RCC 7860 (cell line): Measurements from ENCODE around the gene VAMP4.
"Not testable (repeated sequence)": the region's sequence is repeated elsewhere in the genome, so short reads cannot be mapped to it uniquely, and the experiment has no call there.

Experiments used
- DNase-seq: peaks from one replicate; pipeline ENCODE4 v3.0.0-alpha.2; 2015; ENCODE audit warnings: low spot score
- FAIRE-seq: peaks from 2 replicates; lab custom pipeline; 2012; peaks lifted over from hg19 to GRCh38; lab: Jason Lieb, UNC

Gene VAMP4

DNA sequence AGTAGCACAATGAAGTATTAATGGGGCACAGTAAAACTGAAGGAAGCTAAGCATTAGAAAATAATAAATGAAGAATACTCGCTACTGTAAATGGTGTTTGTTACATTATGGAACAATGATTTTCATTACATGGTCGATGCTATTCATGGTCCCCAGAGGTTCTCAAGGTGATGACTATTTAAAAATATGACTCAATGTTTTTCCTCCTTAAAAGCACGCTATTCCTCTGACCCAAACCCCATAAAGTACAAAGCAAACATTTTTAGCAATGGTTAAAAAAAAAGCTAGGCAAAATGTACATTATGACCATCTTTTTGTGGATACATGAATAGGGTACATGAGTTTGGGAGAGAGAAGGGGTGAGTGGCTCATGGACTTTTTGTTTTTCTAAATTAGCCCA is 34.3 kb downstream of the VAMP4 start:
- no peak for FAIRE-seq
- no peak for DNase-seq

DNA sequence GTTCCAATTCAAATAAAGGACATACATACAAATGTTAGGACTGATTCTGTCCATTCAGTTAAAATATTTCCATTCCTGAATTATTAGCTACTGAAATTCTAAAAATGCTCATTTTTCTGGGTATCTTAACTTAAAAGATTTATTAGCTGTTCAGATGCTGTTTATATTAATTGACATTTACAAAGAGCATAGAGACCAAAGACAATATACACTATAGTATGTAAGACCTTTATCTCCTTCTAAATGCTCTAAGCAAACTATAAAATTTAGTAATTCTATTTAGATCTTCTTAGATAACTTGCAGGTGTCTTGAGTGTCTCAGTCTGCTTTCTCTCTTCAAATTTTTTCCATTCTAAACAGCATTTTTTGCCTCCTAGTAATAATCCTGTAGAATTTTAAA is 39.3 kb downstream of the VAMP4 start:
- no peak for DNase-seq
- FAIRE-seq = no peak

DNA sequence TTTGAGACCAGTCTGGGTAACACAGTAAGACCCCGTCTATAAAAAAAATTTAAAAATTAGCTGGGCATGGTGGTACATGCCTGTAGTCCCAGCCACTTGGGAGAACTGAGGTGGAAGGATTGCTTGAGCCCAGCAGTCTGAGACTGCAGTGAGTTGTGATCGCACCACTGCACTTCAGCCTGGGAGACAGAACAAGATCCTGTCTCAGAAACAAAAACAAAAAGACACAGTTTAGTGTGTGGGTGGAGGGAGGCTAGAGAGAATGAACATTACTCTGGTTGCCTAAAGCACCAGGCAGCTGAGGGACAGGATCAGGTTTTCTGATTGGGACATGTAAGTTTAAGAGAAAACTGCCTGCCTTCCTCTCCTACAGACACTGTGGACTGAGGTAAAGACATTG is 42.3 kb downstream of the VAMP4 start:
- FAIRE-seq (no peak), DNase-seq (no peak)

DNA sequence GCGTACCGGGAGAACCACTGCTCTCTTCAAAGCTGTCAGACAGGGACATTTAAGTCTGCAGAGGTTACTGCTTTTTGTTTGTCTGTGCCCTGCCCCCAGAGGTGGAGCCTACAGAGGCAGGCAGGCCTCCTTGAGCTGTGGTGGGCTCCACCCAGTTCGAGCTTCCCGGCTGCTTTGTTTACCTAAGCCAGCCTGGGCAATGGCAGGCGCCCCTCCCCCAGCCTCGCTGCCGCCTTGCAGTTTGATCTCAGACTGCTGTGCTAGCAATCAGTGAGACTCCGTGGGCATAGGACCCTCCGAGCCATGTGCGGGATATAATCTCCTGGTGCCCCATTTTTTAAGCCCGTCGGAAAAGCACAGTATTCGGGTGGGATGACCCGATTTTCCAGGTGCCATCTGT is 46.1 kb downstream of the VAMP4 start:
- DNase-seq, FAIRE-seq: not testable (repeated sequence)

DNA sequence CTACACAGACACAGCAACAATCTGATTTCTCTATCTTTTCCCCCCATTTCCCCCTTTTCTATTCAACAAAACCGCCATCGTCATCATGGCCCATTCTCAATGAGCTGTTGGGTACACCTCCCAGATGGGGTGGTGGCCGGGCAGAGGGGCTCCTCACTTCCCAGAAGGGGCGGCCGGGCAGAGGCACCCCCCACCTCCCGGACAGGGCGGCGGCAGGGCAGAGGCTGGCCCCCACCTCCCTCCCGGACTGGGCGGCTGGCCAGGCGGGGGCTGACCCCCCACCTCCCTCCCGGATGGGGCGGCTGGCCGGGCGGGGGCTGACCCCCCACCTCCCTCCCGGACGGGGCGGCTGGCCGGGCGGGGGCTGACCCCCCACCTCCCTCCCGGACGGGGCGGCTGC is 48.3 kb downstream of the VAMP4 start:
- not testable (repeated sequence) for FAIRE-seq, DNase-seq

DNA sequence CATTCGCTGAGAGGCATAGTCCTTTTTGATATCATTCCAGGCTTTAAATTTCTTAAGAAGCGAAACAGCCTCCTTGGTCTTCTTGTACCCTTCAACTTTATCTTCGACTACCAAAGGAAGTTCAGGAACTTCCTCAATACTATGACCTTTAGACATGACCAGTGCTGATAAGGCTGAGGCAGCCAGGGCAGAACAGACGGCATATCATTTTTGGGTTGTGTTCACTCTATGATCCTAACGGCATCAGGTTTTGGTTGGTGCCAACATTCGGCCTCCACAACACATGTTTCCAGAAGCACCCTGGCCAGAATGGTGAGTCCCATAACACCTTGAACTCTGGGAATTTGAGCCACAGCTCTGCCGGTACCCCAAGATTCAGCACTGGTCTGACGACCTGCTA is 58.0 kb downstream of the VAMP4 start:
- DNase-seq (no peak), FAIRE-seq (no peak)

DNA sequence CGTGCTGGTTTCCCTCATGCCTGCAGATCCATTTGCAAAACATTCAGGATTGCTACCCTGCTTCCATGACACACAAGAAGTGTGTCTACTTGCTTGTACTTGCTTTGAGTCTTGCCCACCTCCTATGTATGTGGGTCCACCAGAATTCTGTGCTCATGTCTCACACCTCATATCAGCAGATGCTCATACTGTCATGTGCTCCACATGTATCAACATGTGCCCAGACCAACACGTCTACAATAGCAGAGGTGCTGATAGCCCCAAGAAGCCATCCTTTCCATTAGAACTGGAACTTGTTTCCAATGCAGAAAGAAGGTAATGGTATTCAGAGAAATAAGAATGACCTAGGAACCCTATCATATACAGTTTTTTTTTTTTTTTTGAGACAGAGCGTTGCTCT is 61.5 kb downstream of the VAMP4 start:
- FAIRE-seq (no peak), DNase-seq (no peak)

DNA sequence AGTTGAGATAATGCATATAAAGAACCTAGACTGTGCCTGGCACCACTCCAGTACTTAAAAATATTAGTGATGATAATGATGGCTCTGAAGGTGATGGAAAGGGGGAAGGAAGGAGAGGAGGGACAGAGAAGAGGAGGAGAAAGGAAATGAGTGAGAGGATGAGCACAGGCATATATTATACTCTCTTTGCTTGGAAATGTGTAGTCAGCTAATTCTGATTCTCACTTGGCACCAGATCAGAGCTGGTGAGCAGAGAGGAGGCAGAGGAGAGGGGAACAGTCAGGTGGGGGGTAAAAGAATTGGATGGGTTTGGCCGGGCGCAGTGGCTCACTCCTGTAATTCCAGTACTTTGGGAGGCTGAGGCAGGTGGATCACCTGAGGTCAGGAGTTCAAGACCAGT is 65.0 kb downstream of the VAMP4 start:
- DNase-seq (no peak), FAIRE-seq (no peak)

DNA sequence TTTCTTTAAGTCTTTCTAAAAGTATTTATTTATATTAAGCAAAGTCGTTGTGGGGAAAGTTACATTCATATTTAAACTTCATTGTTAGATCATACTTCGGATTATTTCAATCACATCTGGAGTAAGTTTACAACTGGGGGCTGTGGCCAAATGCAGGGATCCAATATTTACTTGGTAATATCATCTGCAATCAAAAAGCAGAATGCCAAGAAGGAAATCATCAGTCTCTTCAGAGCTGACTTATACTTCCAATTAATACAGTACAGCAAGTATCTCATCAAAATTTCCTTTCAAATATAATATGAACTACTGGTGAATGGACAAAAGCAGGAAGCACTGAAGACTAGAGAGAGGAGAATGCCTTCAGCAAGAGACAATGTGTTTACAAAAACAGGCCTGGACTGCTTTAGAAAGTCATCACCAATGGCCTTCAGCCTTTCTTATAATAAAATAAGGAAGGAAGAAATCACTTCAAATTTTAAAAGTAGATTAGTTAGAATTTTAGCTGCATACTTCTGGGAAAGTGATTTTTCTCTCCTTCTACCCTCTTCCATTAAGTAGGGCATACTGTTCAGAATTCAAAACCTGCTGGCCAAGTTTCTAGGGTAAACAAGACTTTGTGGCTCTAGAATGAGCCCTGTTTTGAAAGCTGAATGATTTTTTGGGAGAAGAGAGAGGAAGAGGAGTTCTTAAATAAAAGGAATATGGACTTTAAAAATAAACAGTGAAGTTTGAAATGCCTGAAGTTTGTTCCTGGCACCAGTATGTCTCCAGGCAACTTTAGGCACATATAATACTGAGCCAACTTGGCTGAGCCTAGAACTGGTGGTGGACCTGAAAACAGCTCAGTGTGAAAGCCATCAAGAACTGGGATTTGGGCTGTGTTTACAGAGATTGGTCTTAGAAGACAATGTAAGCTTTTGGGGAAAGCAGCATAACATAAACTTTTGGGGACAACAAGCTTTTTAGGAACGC is 67.1 kb downstream of the VAMP4 start:
- DNase-seq (no peak), FAIRE-seq (no peak)

DNA sequence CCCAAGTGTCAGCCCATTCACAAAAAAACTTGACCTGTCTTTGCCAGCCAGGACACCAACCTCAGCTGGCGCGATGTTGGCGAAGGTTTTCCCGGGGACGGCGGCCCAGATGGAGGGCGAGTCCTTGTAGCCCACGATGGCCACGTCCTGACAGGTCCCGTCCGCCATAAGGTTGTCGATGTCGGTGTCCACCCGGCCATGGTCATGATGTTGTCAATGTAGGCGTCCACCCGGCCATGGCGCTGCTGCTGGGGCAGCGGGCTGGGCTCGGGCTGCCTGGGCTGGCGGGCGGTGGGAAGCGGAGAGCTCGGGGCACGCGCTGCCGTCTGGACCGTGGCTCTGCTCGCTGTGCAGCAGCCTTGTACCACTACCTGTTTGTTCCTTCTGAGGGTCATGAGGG is 71.1 kb downstream of the VAMP4 start:
- DNase-seq (no peak), FAIRE-seq (no peak)

DNA sequence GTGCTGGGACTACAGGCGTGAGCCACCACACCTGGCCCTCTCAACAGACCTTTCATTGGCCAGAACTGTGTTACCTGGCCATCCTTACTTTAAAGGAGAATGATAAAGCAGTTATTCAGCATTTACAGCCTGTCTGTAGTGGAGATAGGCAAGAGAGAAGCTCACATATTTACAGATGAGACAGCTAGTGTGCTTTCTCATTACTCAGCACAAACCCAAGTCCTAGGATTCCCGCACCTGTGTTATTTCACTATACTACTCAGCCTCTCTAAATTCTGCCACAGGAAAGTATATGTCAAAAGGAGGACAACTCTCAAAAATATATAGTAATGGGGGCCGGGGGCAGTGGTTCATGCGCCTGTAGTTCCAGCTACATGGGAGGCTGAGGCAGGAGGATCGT is 73.5 kb downstream of the VAMP4 start:
- FAIRE-seq = no peak

DNA sequence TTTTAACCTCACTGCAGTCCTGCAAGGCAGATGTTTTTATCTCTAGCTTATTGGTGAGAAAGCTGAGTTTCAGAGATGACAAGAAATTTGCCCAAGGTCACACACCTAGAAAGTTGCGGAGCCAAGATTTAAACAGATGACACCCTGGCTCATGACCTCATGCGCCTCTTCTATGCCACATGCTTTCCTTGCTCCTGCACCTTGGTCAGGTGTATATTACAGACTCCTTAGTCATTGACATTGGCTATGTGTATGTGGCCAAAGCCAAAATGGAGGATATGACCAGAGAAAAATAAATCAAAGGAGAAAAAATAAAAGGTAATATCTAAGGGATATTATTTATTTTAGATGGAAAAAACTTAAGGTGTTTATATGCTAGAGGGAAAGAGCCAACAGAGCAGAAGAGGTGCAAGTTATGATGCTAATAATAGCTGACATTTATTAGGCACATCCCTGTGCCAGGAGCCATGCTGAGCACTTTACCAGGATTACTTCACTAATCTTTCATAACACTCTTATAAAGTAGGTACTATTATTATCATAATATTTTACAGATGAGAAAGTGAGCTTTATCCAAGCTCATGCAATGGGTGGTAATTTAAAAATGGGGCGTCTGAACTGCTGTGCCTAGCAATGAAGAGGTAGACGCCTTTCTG is 75.6 kb downstream of the VAMP4 start:
- DNase-seq = no peak
- no peak for FAIRE-seq

More for the DNA sequence above, 73.5 kb downstream of the VAMP4 start:
- DNase-seq = no peak

DNA sequence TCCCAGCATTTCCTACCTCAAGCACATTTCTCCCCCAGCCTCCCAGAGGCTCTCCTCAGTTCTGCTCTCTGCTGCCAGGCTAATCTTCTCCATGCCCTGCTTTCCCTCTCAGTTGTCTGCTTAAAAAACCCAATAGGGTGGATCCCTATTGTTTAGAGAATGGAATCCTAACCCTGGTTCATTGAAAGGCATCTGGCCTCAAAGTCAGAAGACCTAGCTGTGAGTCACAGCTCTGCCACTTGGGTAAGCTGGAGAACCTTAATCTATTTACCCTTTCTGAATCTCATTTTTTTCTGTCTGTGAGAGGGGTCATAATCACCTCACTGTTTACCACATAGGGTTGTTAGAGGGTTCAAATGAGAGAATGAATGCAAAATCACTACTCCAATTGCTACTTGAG is 76.9 kb downstream of the VAMP4 start:
- FAIRE-seq = no peak

DNA sequence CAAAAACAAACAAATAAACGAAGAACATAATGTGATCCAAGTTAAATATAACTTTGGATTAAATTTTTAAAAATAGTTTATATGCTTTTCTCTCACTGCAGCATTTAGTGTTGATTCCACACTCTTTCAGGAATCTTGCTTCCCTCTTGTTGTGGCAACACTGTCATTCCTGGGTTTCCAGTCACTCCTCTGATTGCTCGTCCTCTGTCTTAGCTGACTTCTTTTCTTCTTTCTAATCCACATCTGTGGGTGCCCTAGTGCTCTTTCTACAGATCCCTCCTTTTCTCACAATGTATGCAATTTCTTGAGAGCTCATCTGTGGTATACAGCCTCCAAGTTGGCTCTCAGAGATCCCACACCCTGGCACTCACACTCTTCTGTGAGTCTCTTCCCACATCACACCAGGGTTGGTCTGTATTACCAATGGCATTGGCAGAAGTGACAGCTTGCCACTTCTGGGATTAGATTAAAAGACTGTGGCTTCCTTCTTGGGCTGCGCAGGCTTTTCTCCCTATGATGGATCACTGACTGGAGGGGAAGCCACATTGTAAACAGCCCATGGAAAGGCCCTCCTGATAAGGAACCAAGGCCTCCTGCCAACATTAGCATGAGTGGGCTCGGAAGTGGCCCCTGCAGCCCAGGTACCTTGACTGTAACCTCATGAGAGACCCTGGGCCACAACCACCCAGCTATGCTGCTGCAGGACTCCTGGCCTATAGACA is 77.8 kb downstream of the VAMP4 start:
- FAIRE-seq (no peak), DNase-seq (no peak)

More for the DNA sequence above, 76.9 kb downstream of the VAMP4 start:
- DNase-seq = no peak

DNA sequence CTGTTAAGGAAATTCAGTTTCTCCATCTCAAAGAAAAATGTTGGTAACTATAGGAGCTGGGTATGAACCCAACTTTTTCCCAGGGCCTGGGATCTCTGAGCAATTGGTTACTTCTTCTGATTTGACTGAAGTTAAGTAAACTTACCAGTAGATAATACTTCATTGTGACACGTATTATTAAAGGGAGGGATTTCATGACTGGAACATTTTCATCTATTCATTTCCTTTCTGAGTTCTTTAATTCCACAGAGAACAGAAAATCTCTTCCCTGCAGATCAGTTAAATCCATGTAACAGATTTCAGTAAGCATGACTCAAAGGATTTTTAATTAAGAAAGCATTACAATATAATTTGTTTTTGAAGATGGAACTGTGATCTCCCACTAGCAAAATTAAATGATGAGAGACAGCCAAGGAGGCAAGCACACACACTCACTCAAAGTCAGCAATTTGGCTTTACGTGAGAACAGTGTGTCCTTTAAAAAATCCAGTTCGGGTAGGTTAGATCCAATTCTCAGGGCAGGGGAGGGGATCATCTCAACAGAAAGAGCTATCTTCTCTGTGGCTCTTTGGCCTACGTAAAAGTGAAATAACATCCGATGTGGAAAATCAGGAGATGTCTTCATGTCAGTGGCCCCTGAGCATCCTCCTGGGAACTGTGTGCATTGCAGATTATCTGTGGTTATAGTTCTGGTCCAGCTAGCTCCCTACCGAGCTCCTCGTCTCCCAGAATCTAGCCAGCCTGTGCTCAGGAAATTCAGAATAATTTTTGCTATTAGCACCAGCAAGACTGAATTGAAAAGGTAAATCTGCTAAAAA is 78.6 kb downstream of the VAMP4 start:
- no peak for DNase-seq
- no peak for FAIRE-seq

DNA sequence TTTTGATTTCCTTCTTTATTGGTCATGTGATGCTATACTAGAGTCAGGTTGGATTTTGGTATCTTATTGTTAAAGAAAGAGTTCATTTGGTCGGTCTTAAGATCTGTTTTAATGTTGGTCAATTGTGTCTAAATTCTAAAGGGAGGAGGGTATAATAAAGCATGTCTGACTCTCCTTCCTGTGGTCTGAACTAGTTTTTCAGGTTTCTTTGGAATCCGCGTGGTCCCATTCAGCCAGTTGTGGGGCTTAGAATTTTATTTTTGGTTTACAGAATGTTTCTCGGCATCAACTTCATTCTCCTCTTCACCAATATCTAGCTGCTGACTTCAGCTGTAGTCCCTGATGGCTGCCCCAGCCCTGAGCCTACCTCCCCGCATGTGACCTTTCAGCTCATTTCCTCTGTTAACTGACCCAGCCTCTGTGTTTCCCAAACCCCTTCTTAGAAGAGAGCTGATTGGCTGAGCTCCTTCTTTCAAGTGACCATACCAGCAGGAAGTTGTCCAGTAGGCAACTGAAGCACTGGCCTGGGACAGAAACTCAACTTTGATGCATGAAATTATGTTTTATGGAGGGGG is 80.7 kb downstream of the VAMP4 start:
- no peak for FAIRE-seq
- no peak for DNase-seq

DNA sequence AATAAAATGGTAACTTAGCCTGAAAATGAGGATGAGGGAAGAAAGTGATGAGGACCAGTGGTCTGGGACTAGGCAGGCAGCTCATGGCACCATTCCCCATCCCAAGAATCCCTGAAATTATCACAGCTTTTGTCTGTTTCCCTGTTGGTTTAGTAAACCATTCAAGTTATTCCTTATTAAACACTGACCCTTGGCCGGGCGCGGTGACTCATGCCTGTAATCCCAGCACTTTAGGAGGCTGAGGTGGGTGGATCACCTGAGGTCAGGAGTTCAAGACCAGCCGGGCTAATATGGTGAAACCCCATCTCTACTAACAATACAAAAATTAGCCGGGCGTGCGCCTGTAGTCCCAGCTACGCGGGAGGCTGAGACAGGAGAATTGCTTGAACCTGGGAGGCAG is 85.7 kb downstream of the VAMP4 start:
- not testable (repeated sequence) for DNase-seq, FAIRE-seq

DNA sequence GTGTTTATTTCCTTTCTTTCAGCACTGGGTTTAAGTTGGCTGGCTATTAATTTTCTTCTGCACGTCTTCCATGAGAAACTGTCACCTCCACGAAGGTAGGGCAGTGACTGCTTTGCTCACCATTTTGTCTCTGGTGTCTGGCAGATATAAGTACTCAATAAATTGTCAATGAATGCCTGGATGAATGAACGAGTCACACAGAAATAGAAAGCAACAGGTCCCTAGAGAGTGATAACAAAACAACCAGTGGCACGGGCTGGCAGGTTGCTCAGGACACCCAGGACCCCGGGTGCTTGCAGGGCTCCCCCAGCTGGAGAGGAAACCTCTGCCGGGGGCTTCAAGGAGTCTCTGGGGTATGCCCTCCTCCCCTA is 86.1 kb downstream of the VAMP4 start:
- no peak for FAIRE-seq
- no peak for DNase-seq

DNA sequence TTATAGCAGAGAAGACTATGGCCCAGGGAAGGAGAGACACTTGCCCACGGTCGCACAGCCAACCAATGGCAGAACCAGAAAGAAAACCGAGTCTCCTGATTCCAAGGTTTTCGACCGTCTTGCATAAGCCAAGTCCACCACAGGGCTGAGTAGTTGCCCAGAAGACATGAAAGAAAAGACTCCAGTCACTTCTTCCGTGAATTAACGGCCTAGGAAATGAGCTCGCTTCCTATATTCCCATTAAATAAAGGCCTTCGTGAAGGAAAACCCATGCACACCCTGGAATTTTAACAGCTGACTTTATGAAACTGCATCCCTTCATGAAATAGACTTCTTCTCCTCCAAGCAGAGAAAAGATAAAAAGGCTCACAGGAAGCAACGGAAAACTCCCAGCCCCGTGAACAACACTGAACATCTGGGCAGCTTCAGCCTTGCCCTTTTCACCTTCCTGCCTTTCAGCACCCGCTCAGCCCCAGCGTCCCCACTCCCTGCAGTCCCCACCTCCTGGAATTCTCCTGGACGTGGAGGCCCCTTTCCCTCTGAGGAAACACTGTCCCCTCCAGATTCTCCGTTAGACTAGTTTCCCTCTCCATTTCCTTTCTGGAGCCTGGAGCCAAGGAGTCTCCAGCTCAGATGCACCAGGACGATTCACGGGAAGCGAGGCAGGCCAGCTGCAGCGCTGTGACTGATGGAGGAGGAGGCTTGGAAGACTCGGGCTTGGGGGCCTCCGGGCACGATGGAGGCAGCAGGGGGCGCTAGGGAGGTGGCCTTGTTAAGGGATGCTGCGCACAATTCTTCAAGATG is 86.7 kb downstream of the VAMP4 start:
- no peak for DNase-seq

More for the DNA sequence above, 86.7 kb downstream of the VAMP4 start:
- FAIRE-seq = no peak
